Upper lobe of left lung (tissue), 6 donors: ENCODE results near the gene ASPDH. TPM values are rescaled to one million over a fixed set of nuclear protein-coding genes. Genes with fewer than 3 reads are reported as not detected.

Source experiments
- ATAC-seq, 2 donors: fragments of 200-7000 bp; cut with Tn5 transposase; one replicate each; pipeline ENCODE4 v1.9.1; 2022; ENCODE audit warnings: mild to moderate bottlenecking in 2 of 2, moderate library complexity in 2 of 2; ENCODE audit not compliant: low FRiP score in 2 of 2
- DNase-seq, 2 donors: peaks; one replicate each; pipeline ENCODE4 v3.0.0-alpha.2; 2019 to 2020
- H3K27ac ChIP-seq, 4 donors: fragments of 200-600 bp; sonication (generic); one replicate each; pipeline ENCODE4 v1.5.1; 2016 to 2019
- H3K27me3 ChIP-seq, 4 donors: fragments of 200-600 bp; sonication (generic); one replicate each; pipeline ENCODE4 v1.5.1; 2017 to 2019
- H3K36me3 ChIP-seq, 4 donors: fragments of 200-600 bp; sonication (generic); one replicate each; pipeline ENCODE4 v1.5.1; 2016 to 2019
- H3K4me1 ChIP-seq, 4 donors: fragments of 200-600 bp; sonication (generic); one replicate each; pipeline ENCODE4 v1.5.1; 2018 to 2019
- H3K4me3 ChIP-seq, 4 donors: fragments of 200-600 bp; sonication (generic); one replicate each; pipeline ENCODE4 v1.5.1; 2017 to 2019; ENCODE audit warnings: mild to moderate bottlenecking in 2 of 4, moderate library complexity in 1 of 4
- H3K9me3 ChIP-seq, 4 donors: fragments of 200-600 bp; sonication (generic); one replicate each; pipeline ENCODE4 v1.5.1; 2018 to 2019
- EP300 ChIP-seq, 4 donors: sonication (generic); formaldehyde crosslinking; IDR thresholded peaks; one replicate each; pipeline ENCODE4 v1.5.1; 2017; ENCODE audit warnings: antibody characterized with exemption in 4 of 4, control low read depth in 2 of 4
- POLR2A ChIP-seq, 4 donors: fragments of 450-650 bp; IDR thresholded peaks; one replicate each; pipeline ENCODE4 v1.5.1; 2016 to 2017; ENCODE audit warnings: antibody characterized with exemption in 4 of 4, mild to moderate bottlenecking in 2 of 4
- POLR2AphosphoS5 ChIP-seq, 2 donors: sonication (generic); formaldehyde crosslinking; IDR thresholded peaks; one replicate each; pipeline ENCODE4 v1.5.1; 2017; ENCODE audit warnings: antibody characterized with exemption in 2 of 2
- WGBS, 2 donors: methylation state at CpG; one replicate each; pipeline ENCODE4 v1.1.5; 2017 to 2018; 5-methylcytosine and 5-hydroxymethylcytosine counted together
- total RNA-seq, 6 donors: library from RNA; depleted of rRNA in 4 of 6; stranded (reverse); fragments of >200 nt in 4 of 6; gene quantifications; one replicate each; pipeline versions ENCODE4 v1.1.0 to v1.2.1, GENCODE V29; 2016 to 2021
- TF ChIP-seq, protein P1 (sequence below), 6 experiments: fragments of 450-650 bp in 4 of 6; fragments of 200-600 bp in 2 of 6; sonication (generic) in 2 of 6; IDR thresholded peaks; one replicate each; pipeline ENCODE4 v1.5.1; 2016 to 2019; ENCODE audit warnings: antibody characterized with exemption in 6 of 6
- donor health status: DM: no; HTN: no; CAD: no; lungs with moderate emphysema.
- donor health status: DM: no; HTN: yes; CAD: no; lungs with severe emphysema.

ASPDH gene
- total RNA-seq, 6 donors from 2014 or later: not detected

DNA sequence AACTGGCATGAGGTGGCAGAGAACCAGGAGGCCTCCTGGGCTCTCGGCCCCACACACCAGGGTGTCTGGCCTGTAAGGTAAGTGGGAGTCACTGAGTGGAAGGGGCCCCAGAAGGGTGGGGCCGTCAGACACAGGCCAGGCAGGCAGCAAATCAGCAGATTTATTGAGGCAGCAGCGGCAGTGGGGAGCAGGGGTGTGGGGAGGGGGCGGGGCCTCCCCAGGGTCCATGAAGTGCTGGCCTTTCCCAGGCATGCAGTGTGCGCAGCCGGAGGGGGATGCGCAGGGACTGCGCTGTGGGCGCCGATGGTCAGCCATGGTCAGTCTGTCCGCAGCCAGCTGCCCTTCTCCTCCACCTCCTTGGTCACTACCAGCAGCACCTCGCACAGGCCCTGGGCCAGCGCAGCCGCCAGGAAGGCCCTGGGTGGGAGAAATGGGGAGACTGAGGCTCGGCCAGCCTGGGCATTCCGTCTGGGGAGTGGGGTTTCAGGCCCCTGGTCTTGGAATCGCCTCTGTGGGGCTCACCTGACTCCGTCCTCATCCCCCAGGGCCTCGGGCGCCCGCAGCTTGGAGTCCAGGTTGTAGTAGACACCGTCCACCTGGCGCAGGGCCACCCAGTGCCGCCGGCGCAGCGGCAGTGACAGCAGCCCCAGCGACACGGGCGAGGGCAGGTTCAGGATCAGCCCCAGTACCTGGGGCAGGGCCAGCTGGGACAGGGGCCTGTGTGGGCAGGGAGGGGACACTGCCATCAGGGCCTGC lies 7.7 kb downstream of the ASPDH start:
- Histone ChIP-seq H3K9me3 (no peaks in the 10 kb centered on the region), H3K27me3 (no peaks in the 10 kb centered on the region), H3K36me3 (peaks cover 0 to 10% (median 3%) of the 10 kb centered on the region in 4 donors), H3K27ac (no peak overlapping the region), H3K4me3 (no peak overlapping the region), H3K4me1 (peaks cover 8 to 19% (median 12%) of the 10 kb centered on the region in 4 donors)
- ATAC-seq (no peak), DNase-seq (peak in 1 of 2 donors; percentile 85)
- TF ChIP-seq EP300 (IDR thresholded peaks at IDR 0.05) (no peak), POLR2AphosphoS5 (IDR thresholded peaks at IDR 0.05) (no peak), POLR2A (IDR thresholded peaks at IDR 0.05) (no peak)
- TF ChIP-seq, protein P1, sequence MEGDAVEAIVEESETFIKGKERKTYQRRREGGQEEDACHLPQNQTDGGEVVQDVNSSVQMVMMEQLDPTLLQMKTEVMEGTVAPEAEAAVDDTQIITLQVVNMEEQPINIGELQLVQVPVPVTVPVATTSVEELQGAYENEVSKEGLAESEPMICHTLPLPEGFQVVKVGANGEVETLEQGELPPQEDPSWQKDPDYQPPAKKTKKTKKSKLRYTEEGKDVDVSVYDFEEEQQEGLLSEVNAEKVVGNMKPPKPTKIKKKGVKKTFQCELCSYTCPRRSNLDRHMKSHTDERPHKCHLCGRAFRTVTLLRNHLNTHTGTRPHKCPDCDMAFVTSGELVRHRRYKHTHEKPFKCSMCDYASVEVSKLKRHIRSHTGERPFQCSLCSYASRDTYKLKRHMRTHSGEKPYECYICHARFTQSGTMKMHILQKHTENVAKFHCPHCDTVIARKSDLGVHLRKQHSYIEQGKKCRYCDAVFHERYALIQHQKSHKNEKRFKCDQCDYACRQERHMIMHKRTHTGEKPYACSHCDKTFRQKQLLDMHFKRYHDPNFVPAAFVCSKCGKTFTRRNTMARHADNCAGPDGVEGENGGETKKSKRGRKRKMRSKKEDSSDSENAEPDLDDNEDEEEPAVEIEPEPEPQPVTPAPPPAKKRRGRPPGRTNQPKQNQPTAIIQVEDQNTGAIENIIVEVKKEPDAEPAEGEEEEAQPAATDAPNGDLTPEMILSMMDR (IDR thresholded peaks at IDR 0.05): no peak
- WGBS, 2 donors: 96% methylated on average over 11 to 29 of the region's 30 CpGs

DNA sequence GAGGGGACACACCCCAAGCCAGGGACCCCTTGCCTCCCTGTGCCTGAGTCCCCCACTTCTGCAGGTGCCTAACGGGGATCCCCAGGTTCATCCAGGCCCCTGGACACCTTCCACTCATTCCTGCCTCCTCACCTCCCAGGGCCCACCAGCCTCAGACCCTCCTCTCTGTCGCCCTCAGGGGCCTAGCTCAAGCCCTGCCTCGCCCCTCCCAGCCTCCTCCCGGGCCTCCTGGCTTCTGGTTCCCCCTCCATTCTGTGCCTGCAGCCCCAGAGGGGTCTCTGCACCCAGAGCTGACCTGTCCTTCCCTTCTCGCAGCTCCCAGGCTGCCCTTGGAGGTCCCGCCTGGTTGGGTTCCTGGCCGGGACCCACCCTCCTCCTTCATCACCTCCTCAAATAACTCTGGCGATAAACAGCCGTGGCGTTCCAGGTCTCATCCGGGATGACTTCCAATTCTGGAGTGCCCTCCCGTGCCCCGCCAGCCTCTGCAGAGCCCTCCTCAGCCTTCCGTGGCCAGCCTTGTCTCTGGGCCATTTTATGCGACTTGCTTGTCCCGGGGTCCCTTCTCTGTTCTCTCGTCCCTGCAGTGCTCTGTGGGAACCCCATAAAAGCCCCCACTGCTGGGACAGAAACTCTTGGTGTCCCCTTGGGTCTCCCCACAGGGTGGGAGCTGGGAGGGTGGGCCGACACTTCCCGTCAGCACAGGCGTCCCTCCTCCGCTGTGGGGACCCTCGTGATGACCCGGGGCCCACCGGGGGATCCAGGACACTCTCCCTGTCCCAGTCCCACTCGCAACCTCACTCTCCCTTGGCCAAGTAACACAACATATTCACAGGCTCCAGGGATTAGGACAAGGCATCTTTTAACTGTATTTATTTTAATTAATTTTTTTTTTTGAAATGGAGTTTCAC lies 11.9 kb downstream of the ASPDH start:
- DNase-seq: no peak
- H3K27ac ChIP-seq: no peak overlapping the region
- peaks cover 0 to 10% (median 3%) of the 10 kb centered on the region in 4 donors for H3K36me3 ChIP-seq
- TF ChIP-seq EP300 (IDR thresholded peaks at IDR 0.05): no peak
- no peak for TF ChIP-seq POLR2A (IDR thresholded peaks at IDR 0.05)
- H3K9me3 ChIP-seq: no peaks in the 10 kb centered on the region
- H3K4me1 ChIP-seq: peaks cover 0 to 17% (median 8%) of the 10 kb centered on the region in 4 donors
- WGBS, 2 donors: 60 to 67% methylated on average over 25 of the region's 25 CpGs
- no peaks in the 10 kb centered on the region for H3K27me3 ChIP-seq
- ATAC-seq: peak; percentile 12 to 47
- no peak overlapping the region for H3K4me3 ChIP-seq

DNA sequence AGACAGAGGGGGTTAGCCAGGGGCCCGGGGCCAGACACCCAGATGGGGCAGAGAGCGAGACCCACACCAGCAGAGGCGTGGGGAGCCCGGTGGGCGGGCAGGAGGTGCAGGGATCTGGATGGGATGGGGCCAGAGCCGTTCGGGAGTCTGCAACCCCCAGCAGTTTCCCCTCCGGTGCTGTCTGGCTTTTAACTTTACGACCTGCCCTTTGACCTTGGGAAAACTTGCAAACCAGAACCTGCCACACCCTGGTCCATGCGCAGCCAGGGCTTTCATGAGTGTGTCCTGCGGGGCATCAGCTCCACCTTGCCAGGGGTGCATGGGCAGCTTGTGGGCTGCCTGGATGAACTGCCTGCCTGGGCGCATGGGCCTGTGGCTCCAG lies 12.5 kb downstream of the ASPDH start:
- Histone ChIP-seq H3K36me3 (peaks cover 0 to 7% (median 3%) of the 10 kb centered on the region in 4 donors), H3K27me3 (no peaks in the 10 kb centered on the region), H3K9me3 (no peaks in the 10 kb centered on the region), H3K4me1 (peaks cover 0 to 17% (median 8%) of the 10 kb centered on the region in 4 donors), H3K27ac (no peak overlapping the region), H3K4me3 (no peak overlapping the region)
- ATAC-seq (peak; percentile 5 to 33), DNase-seq (no peak)
- 70 to 86% methylated on average over 2 to 12 of the region's 12 CpGs for WGBS, 2 donors
- TF ChIP-seq, protein P1 (IDR thresholded peaks at IDR 0.05): no peak

DNA sequence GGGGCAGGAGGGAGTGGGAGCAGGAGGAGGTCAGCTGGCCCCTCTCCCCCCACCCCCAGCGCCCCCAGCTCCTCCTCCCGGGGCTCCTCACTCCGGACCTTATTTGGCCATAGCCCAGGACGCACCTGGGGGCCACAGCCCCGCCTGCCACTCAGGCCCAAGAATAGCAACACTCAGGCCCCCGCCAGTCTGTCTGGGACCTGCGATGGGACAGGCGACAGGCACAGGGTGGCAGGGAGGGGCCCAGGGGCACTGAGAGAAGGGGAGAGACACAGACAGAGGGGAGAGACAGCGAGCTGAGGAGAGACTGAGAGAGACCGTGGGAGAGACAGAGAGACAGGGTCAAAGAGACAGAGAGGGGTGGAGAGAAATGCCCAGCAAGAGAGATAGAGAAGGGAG lies 13.0 kb downstream of the ASPDH start:
- H3K36me3 ChIP-seq: peaks cover 0 to 3% (median under 1%) of the 10 kb centered on the region in 4 donors
- no peak for TF ChIP-seq POLR2A (IDR thresholded peaks at IDR 0.05)
- TF ChIP-seq, protein P1 (IDR thresholded peaks at IDR 0.05): no peak
- TF ChIP-seq EP300 (IDR thresholded peaks at IDR 0.05): no peak
- no peaks in the 10 kb centered on the region for H3K9me3 ChIP-seq
- H3K27ac ChIP-seq: no peak overlapping the region
- WGBS, 2 donors: 64 to 67% methylated on average over 9 to 10 of the region's 10 CpGs
- H3K4me3 ChIP-seq: no peak overlapping the region
- H3K4me1 ChIP-seq: peaks cover 0 to 17% (median 8%) of the 10 kb centered on the region in 4 donors
- DNase-seq (no peak), ATAC-seq (peak; percentile 33 to 64)
- no peaks in the 10 kb centered on the region for H3K27me3 ChIP-seq

DNA sequence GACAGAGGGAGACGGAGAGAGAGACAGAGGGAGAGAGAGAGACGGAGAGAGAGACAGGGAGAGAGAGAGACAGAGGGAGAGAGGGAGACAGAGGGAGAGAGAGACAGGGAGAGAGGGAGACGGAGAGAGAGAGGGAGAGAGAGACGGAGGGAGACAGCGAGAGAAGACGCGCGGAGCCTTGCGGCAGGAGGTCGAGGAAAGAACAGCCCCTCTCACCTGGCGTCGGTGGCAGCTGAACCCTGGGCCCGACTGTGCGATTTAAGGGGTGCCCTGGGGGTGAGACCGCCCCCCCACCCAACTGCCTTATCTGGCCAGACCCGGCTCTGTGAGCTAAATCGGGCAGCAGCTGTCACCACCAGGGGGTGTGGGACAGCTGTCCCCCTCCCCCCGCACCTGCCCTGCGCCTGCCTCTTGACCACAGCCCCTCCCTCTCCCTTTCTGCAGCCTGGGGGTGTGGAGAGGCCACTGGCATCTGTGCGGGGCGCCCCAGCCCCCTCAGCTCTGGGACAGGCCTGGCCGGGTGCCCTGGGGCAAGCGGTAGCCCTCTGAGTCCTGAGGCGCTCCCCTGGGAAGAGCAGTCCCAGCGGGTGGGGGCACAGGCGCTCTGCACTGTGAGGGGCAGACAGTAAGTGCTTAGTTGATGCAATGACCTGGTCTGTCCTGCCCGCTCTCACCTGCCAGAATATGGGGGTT lies 13.5 kb downstream of the ASPDH start:
- peaks cover 0 to 17% (median 8%) of the 10 kb centered on the region in 4 donors for H3K4me1 ChIP-seq
- H3K9me3 ChIP-seq: no peaks in the 10 kb centered on the region
- TF ChIP-seq, protein P1 (IDR thresholded peaks at IDR 0.05): peak in 1 of 6 experiments; percentile 17
- no peak for TF ChIP-seq POLR2AphosphoS5 (IDR thresholded peaks at IDR 0.05)
- no peak overlapping the region for H3K27ac ChIP-seq
- H3K4me3 ChIP-seq: no peak overlapping the region
- WGBS, 2 donors: 65 to 66% methylated on average over 8 to 20 of the region's 27 CpGs
- H3K36me3 ChIP-seq: no peaks in the 10 kb centered on the region
- H3K27me3 ChIP-seq: no peaks in the 10 kb centered on the region
- peak; percentile 30 to 56 for ATAC-seq
- DNase-seq: no peak
